Mesenchymal stem cell (in vitro differentiated cells and primary cell): ENCODE data around the gene NOX3.
A peak's percentile ranks its signal among the peaks of the same experiment; 100 is the strongest.
"Not testable (repeated sequence)": the region's sequence is repeated elsewhere in the genome, so short reads cannot be mapped to it uniquely, and the experiment has no call there.

Experiments
- DNase-seq: peaks from one replicate; pipeline ENCODE4 v3.0.0-alpha.2; 2013
- H2AFZ ChIP-seq: one replicate; pipeline ENCODE4 v1.6.1; 2013; ENCODE audit warnings: low read depth, mild to moderate bottlenecking, control low read depth, inconsistent platforms, low read length, moderate library complexity
- H2AK5ac ChIP-seq: 2 replicates; pipeline ENCODE4 v1.6.1; 2013; ENCODE audit warnings: low read length, moderate library complexity, mild to moderate bottlenecking, inconsistent platforms; ENCODE audit not compliant: severe bottlenecking
- H2BK120ac ChIP-seq: one replicate; pipeline ENCODE4 v1.6.1; 2013; ENCODE audit warnings: low read depth, mild to moderate bottlenecking, inconsistent platforms, low read length, moderate library complexity
- H2BK12ac ChIP-seq, 2 experiments: one replicate each; pipeline ENCODE4 v1.6.1; 2013; ENCODE audit warnings: inconsistent platforms in 2 of 2, low read length in 2 of 2, mild to moderate bottlenecking in 2 of 2, moderate library complexity in 2 of 2, control low read depth in 1 of 2
- H2BK15ac ChIP-seq: one replicate; pipeline ENCODE4 v1.6.1; 2013; ENCODE audit warnings: mild to moderate bottlenecking, low read depth, inconsistent platforms; ENCODE audit not compliant: poor library complexity, severe bottlenecking
- H2BK5ac ChIP-seq: 2 replicates; pipeline ENCODE4 v1.6.1; 2013; ENCODE audit warnings: low read depth, mild to moderate bottlenecking, low read length, control low read depth, inconsistent platforms; ENCODE audit not compliant: poor library complexity, severe bottlenecking
- H3K14ac ChIP-seq, 2 experiments: one replicate each; pipeline ENCODE4 v1.6.1; 2013; ENCODE audit warnings: inconsistent platforms in 2 of 2, low read length in 2 of 2, control low read depth in 1 of 2, mild to moderate bottlenecking in 1 of 2, moderate library complexity in 1 of 2
- H3K18ac ChIP-seq, 2 experiments: one replicate each; pipeline ENCODE4 v1.6.1; 2013; ENCODE audit warnings: inconsistent platforms in 2 of 2, low read length in 2 of 2, control low read depth in 1 of 2, low read depth in 1 of 2, mild to moderate bottlenecking in 1 of 2
- H3K23ac ChIP-seq, 2 experiments: one replicate each; pipeline ENCODE4 v1.6.1; 2013; ENCODE audit warnings: inconsistent platforms in 2 of 2, low read length in 2 of 2, mild to moderate bottlenecking in 2 of 2, moderate library complexity in 2 of 2, control low read depth in 1 of 2
- H3K27ac ChIP-seq: 2 replicates; pipeline ENCODE4 v1.5.1; 2013; ENCODE audit warnings: mild to moderate bottlenecking, moderate library complexity, low read length, control low read depth, inconsistent platforms; ENCODE audit not compliant: poor library complexity, severe bottlenecking
- H3K27me3 ChIP-seq, 2 experiments: 2 replicates each; pipeline versions ENCODE4 v1.6.1 to v1.7.0; 2013; ENCODE audit warnings: low read length in 2 of 2, mild to moderate bottlenecking in 2 of 2, moderate library complexity in 2 of 2, control low read depth in 1 of 2, inconsistent platforms in 1 of 2; ENCODE audit not compliant: control insufficient read depth in 1 of 2, insufficient read depth in 1 of 2
- H3K36me3 ChIP-seq, 2 experiments: 2 replicates each; pipeline versions ENCODE4 v1.6.1 to v1.7.0; 2013; ENCODE audit warnings: low read length in 2 of 2, control low read depth in 1 of 2, inconsistent platforms in 1 of 2, low read depth in 1 of 2, mild to moderate bottlenecking in 1 of 2; ENCODE audit not compliant: insufficient read depth in 2 of 2, control insufficient read depth in 1 of 2
- H3K4ac ChIP-seq, 2 experiments: one replicate each; pipeline ENCODE4 v1.6.1; 2013; ENCODE audit warnings: inconsistent platforms in 2 of 2, low read length in 2 of 2, mild to moderate bottlenecking in 2 of 2, moderate library complexity in 2 of 2, control low read depth in 1 of 2, low read depth in 1 of 2
- H3K4me1 ChIP-seq: 2 replicates; pipeline ENCODE4 v1.6.1; 2013; ENCODE audit warnings: low read depth, low read length, control low read depth; ENCODE audit not compliant: control insufficient read depth, insufficient read depth
- H3K4me2 ChIP-seq: 2 replicates; pipeline ENCODE4 v1.6.1; 2013; ENCODE audit warnings: low read length, mild to moderate bottlenecking, inconsistent platforms; ENCODE audit not compliant: poor library complexity, severe bottlenecking
- H3K4me3 ChIP-seq, 2 experiments: 2 replicates each; pipeline versions ENCODE4 v1.5.1 to v1.7.0; 2013; ENCODE audit warnings: low read length in 2 of 2, mild to moderate bottlenecking in 2 of 2, control low read depth in 1 of 2, low read depth in 1 of 2; ENCODE audit not compliant: insufficient read depth in 1 of 2
- H3K79me1 ChIP-seq: replicated peaks from 2 replicates; pipeline ENCODE4 v1.6.1; 2013; ENCODE audit warnings: mild to moderate bottlenecking, control low read depth, low read length, inconsistent platforms; ENCODE audit not compliant: poor library complexity, severe bottlenecking
- H3K9ac ChIP-seq: 2 replicates; pipeline ENCODE4 v1.7.0; 2013; ENCODE audit warnings: mild to moderate bottlenecking, low read length, moderate library complexity
- H3K9me3 ChIP-seq: 2 replicates; pipeline ENCODE4 v1.7.0; 2013; ENCODE audit warnings: mild to moderate bottlenecking, low read length; ENCODE audit not compliant: control insufficient read depth
- H4K8ac ChIP-seq: one replicate; pipeline ENCODE4 v1.6.1; 2013; ENCODE audit warnings: inconsistent platforms, mild to moderate bottlenecking, low read length, moderate library complexity
- H4K91ac ChIP-seq: one replicate; pipeline ENCODE4 v1.6.1; 2013; ENCODE audit warnings: mild to moderate bottlenecking, low read length, inconsistent platforms
- WGBS: methylation state at CpG from one replicate; pipeline ENCODE4 v1.1.7; 2013; ENCODE audit warnings: mixed read lengths; 5-methylcytosine and 5-hydroxymethylcytosine counted together

The NOX3 gene

GRCh38 chr6:155493026-155493693, 37.5 kb upstream of the NOX3 start:
- DNase-seq: no peak

GRCh38 chr6:155492061-155492735, 36.6 kb upstream of the NOX3 start:
- peak overlapping the region; percentile 90 to 99 for H3K4ac ChIP-seq
- H3K9me3 ChIP-seq: no peaks in the 10 kb centered on the region
- H2BK15ac ChIP-seq: no peak overlapping the region
- H3K9ac ChIP-seq: no peak overlapping the region
- peak overlapping the region; percentile 83 for H3K27ac ChIP-seq
- no peaks in the 10 kb centered on the region for H3K36me3 ChIP-seq
- peak overlapping the region; percentile 93 for H2BK120ac ChIP-seq
- no peak for DNase-seq
- H2BK5ac ChIP-seq: peak overlapping the region; percentile 54
- no peak overlapping the region for H3K23ac ChIP-seq
- no peak overlapping the region for H3K4me2 ChIP-seq
- peak overlapping the region; percentile 83 to 96 for H3K18ac ChIP-seq
- peak overlapping the region in 1 of 2 experiments; percentile 49 for H3K4me3 ChIP-seq
- peak overlapping the region; percentile 86 for H4K91ac ChIP-seq
- peak overlapping the region in 1 of 2 experiments; percentile 72 for H3K14ac ChIP-seq
- H3K79me1 ChIP-seq: no peaks in the 10 kb centered on the region
- no peak overlapping the region for H2AFZ ChIP-seq
- H3K4me1 ChIP-seq: no peaks in the 10 kb centered on the region
- peak overlapping the region; percentile 94 for H4K8ac ChIP-seq
- H3K27me3 ChIP-seq: no peaks in the 10 kb centered on the region
- peak overlapping the region; percentile 95 to 100 for H2BK12ac ChIP-seq
- H2AK5ac ChIP-seq: peak overlapping the region; percentile 92
- WGBS: 89% methylated on average over 2 of the region's 2 CpGs

More at GRCh38 chr6:155493026-155493693, 37.5 kb upstream of the NOX3 start:
- Histone ChIP-seq H3K23ac (no peak overlapping the region), H3K9me3 (no peaks in the 10 kb centered on the region), H3K79me1 (no peaks in the 10 kb centered on the region), H2BK15ac (peak overlapping the region; percentile 77), H3K14ac (no peak overlapping the region), H2AFZ (no peak overlapping the region), H3K4me1 (no peaks in the 10 kb centered on the region), H3K4me3 (no peak overlapping the region), H4K91ac (peak overlapping the region; percentile 86), H3K27ac (peak overlapping the region; percentile 83), H2BK12ac (peak overlapping the region; percentile 95 to 100), H3K4me2 (no peak overlapping the region), H2AK5ac (peak overlapping the region; percentile 92), H2BK5ac (peak overlapping the region; percentile 54), H3K27me3 (no peaks in the 10 kb centered on the region), H2BK120ac (peak overlapping the region; percentile 93), H3K18ac (peak overlapping the region; percentile 83 to 96), H3K36me3 (no peaks in the 10 kb centered on the region), H4K8ac (peak overlapping the region; percentile 94), H3K4ac (peak overlapping the region; percentile 82 to 99), H3K9ac (peak overlapping the region; percentile 73)
- whole genome bisulfite sequencing: 100% methylated on average over 3 of the region's 3 CpGs

GRCh38 chr6:155491421-155491820, 35.8 kb upstream of the NOX3 start:
- Histone ChIP-seq H3K79me1 (no peaks in the 10 kb centered on the region), H4K8ac (no peak overlapping the region), H3K23ac (no peak overlapping the region), H3K36me3 (no peaks in the 10 kb centered on the region), H2BK120ac (no peak overlapping the region), H3K18ac (no peak overlapping the region), H3K9ac (no peak overlapping the region), H3K9me3 (no peaks in the 10 kb centered on the region), H3K14ac (no peak overlapping the region), H3K4me3 (no peak overlapping the region), H2BK12ac (no peak overlapping the region), H2AFZ (no peak overlapping the region), H3K4me1 (no peaks in the 10 kb centered on the region), H4K91ac (no peak overlapping the region), H3K4ac (no peak overlapping the region), H2BK5ac (no peak overlapping the region), H3K27ac (no peak overlapping the region), H2BK15ac (no peak overlapping the region), H2AK5ac (no peak overlapping the region), H3K27me3 (no peaks in the 10 kb centered on the region), H3K4me2 (no peak overlapping the region)
- no CpG with 5 or more reads among the region's 1 CpG for WGBS
- no peak for DNase-seq

- not testable (repeated sequence) for H2AK5ac ChIP-seq
Measured at GRCh38 chr6:155488197-155488596, 32.6 kb upstream of the NOX3 start.

More at GRCh38 chr6:155488197-155488596, 32.6 kb upstream of the NOX3 start:
- H3K4me3 ChIP-seq, DNase-seq, H3K23ac ChIP-seq, H4K8ac ChIP-seq, H3K27me3 ChIP-seq, H2AFZ ChIP-seq, H2BK120ac ChIP-seq, H3K36me3 ChIP-seq, H3K14ac ChIP-seq, H3K9ac ChIP-seq, H2BK15ac ChIP-seq, H3K4me1 ChIP-seq, H3K4me2 ChIP-seq, H2BK5ac ChIP-seq, H3K18ac ChIP-seq, H3K27ac ChIP-seq, H3K9me3 ChIP-seq, H3K79me1 ChIP-seq, H4K91ac ChIP-seq: not testable (repeated sequence)
- Histone ChIP-seq H3K4ac (peak overlapping the region in 1 of 2 experiments; percentile 53), H2BK12ac (peak overlapping the region in 1 of 2 experiments; percentile 64)
- WGBS: 87% methylated on average over 6 of the region's 6 CpGs
